ENCODE results near the gene IFT27. TPM values are rescaled to one million over a fixed set of nuclear protein-coding genes. Genes with fewer than 3 reads are reported as not detected.

IFT27 gene
- total and polyA plus RNA-seq, 7 experiments from 2014 or later, result 10.1 to 40.9 (median 22.5) TPM

DNA sequence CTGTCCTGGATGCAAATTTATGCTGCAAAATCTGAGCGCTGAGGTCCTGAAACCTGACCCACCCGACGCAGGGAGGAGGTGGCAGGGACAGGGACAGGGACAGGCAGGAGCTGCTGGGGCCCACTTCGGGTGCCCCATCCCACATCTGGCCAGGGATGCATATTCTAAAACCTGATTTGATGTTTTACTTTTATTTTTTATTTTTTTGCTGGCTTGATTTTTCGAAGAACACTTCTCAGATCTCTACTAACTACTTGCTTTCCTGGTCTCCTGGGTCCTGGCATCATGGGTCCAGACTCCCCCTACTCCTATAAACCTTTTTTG is 41.6 kb upstream of the IFT27 start:
- Mint-ChIP-seq H3K4me1 (peaks cover 2 to 15% (median 6%) of the 10 kb centered on the region in 7 donors), H3K27ac (no peak overlapping the region), H3K4me3 (peak overlapping the region in 9 of 10 donors; percentile 25 to 79 (median 46)), H3K36me3 (no peaks in the 10 kb centered on the region), H3K9me3 (peaks cover 0 to 2% (median 0%) of the 10 kb centered on the region in 11 donors), H3K27me3 (peaks cover 55 to 85% (median 57%) of the 10 kb centered on the region in 5 donors)
- CTCF ChIA-PET, result no interaction called here
- no peaks in the 10 kb centered on the region for H3K9me3 ChIP-seq (ENCODE audit: control insufficient read depth in 2 of 3, low read length in 3 of 3)
- intact Hi-C loops (cut with micrococcal nuclease), result no loop called here
- H3K27ac ChIP-seq (ENCODE audit: low read depth, low read length), result no peak overlapping the region
- peaks cover 0 to 5% of the 10 kb centered on the region in 2 donors for H3K4me1 ChIP-seq (ENCODE audit: control insufficient read depth in 2 of 2, insufficient read depth in 2 of 2, low read length in 2 of 2)
- H3K36me3 ChIP-seq (ENCODE audit: control insufficient read depth in 2 of 3, insufficient read depth in 3 of 3, low read length in 3 of 3), result no peaks in the 10 kb centered on the region
- H3K4me3 ChIP-seq (ENCODE audit: low read length), result no peak overlapping the region
- POLR2A ChIA-PET, result no interaction called here
- ATAC-seq, result no peak
- H3K27me3 ChIP-seq (ENCODE audit: control insufficient read depth in 2 of 2, insufficient read depth in 2 of 2, low read length in 2 of 2), result peaks cover 4 to 15% of the 10 kb centered on the region in 2 donors
- no peak for DNase-seq

DNA sequence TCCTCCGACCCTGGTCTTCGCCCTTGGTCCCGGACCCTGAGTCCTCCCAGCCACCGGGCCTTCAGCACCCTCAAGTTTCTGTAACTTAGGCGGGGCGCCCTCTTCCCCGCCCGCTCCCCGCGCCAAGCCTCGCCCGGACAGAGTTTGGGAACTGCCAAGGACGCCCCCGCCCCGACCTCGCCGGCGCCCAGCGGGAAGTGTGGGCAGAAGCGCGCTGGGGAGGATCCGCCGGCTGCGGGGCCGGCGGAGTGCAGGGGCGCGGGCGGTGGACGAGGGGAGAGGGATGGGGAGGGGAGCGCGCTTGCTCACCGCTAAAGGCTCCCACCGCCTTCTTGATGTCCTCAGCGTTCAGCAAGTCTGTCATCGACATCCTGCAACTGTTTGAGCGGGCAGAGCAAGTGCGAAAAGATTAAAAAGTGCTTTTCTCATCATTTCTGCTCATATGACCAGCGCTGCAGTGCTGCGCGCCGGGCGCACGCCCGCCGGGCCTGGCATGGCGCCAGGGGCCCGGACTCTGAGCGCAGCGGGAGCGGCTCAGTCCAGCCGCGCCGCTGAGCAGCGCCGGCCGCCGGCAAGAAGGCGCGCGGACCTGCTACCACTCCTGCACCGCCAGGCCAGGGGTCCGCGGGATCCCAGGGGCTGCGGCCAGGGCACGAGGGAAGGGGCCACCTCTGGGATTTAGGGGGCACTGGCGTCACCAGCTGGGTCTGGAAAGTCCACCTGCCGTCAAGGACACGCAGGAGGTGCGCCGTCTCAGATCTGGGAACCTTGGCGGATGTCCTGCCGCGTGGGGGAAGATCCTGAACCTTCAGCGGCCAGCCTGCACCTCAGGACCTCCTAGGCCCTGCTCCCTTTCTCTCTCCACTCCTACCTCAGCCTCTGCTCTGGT is 41.0 kb upstream of the IFT27 start, which contains the start of gene PVALB:
Gene PVALB (minus strand): TSS at position 400 of the 889 bp plus-strand sequence. CDS start 30 bp downstream, at position 370.
- Mint-ChIP-seq H3K4me3 (peak within 1 kb of the TSS in 9 of 10 donors; percentile 25 to 79 (median 47)), H3K27ac (no peak within 1 kb of the TSS), H3K27me3 (peaks cover 55 to 86% (median 57%) of the 10 kb centered on the region in 5 donors), H3K4me1 (peaks cover 2 to 15% (median 6%) of the 10 kb centered on the region in 7 donors), H3K36me3 (no peaks in the 10 kb centered on the region), H3K9me3 (peaks cover 0 to 2% (median 0%) of the 10 kb centered on the region in 11 donors)
- intact Hi-C loops (cut with micrococcal nuclease), result no loop called here
- ChIA-PET POLR2A (no interaction called here), CTCF (no interaction called here)
- peaks cover 0 to 5% of the 10 kb centered on the region in 2 donors for H3K4me1 ChIP-seq (ENCODE audit: control insufficient read depth in 2 of 2, insufficient read depth in 2 of 2, low read length in 2 of 2)
- ATAC-seq (peak; percentile 45), DNase-seq (peak in 3 of 9 donors; percentile 7 to 30 (median 10))
- H3K27me3 ChIP-seq (ENCODE audit: control insufficient read depth in 2 of 2, insufficient read depth in 2 of 2, low read length in 2 of 2), result peaks cover 4 to 15% of the 10 kb centered on the region in 2 donors
- H3K36me3 ChIP-seq (ENCODE audit: control insufficient read depth in 2 of 3, insufficient read depth in 3 of 3, low read length in 3 of 3), result no peaks in the 10 kb centered on the region
- no peak within 1 kb of the TSS for H3K27ac ChIP-seq (ENCODE audit: low read depth, low read length)
- H3K4me3 ChIP-seq (ENCODE audit: low read length), result no peak within 1 kb of the TSS
- H3K9me3 ChIP-seq (ENCODE audit: control insufficient read depth in 2 of 3, low read length in 3 of 3), result no peaks in the 10 kb centered on the region

DNA sequence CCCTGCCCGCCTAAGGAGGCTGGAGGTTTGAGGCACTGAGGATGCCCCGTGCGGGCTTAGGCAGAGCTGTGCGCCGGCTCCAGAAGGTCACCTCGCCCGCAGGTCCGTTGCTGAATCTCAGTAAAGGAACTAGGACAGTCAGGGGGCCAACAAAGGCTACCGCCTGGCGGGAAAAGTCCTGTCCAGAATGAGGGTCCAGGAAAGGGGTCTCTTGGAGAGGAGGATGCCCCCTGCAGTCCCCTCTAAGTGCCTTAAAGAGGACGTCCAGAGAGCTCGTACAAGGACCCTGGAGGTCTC is 40.4 kb upstream of the IFT27 start:
- Mint-ChIP-seq H3K4me1 (peaks cover 2 to 15% (median 6%) of the 10 kb centered on the region in 7 donors), H3K27ac (no peak overlapping the region), H3K36me3 (no peaks in the 10 kb centered on the region), H3K27me3 (peaks cover 55 to 82% (median 57%) of the 10 kb centered on the region in 5 donors), H3K4me3 (peak overlapping the region in 4 of 10 donors; percentile 18 to 79 (median 30)), H3K9me3 (peaks cover 0 to 2% (median 0%) of the 10 kb centered on the region in 11 donors)
- ChIA-PET POLR2A (no interaction called here), CTCF (no interaction called here)
- Histone ChIP-seq H3K27me3 (ENCODE audit: control insufficient read depth in 2 of 2, insufficient read depth in 2 of 2, low read length in 2 of 2) (peaks cover 4 to 15% of the 10 kb centered on the region in 2 donors), H3K27ac (ENCODE audit: low read depth, low read length) (no peak overlapping the region), H3K9me3 (ENCODE audit: control insufficient read depth in 2 of 3, low read length in 3 of 3) (no peaks in the 10 kb centered on the region), H3K36me3 (ENCODE audit: control insufficient read depth in 2 of 3, insufficient read depth in 3 of 3, low read length in 3 of 3) (no peaks in the 10 kb centered on the region), H3K4me1 (ENCODE audit: control insufficient read depth in 2 of 2, insufficient read depth in 2 of 2, low read length in 2 of 2) (peaks cover 0 to 5% of the 10 kb centered on the region in 2 donors), H3K4me3 (ENCODE audit: low read length) (no peak overlapping the region)
- DNase-seq, result no peak
- intact Hi-C loops (cut with micrococcal nuclease), result no loop called here
- ATAC-seq, result no peak

DNA sequence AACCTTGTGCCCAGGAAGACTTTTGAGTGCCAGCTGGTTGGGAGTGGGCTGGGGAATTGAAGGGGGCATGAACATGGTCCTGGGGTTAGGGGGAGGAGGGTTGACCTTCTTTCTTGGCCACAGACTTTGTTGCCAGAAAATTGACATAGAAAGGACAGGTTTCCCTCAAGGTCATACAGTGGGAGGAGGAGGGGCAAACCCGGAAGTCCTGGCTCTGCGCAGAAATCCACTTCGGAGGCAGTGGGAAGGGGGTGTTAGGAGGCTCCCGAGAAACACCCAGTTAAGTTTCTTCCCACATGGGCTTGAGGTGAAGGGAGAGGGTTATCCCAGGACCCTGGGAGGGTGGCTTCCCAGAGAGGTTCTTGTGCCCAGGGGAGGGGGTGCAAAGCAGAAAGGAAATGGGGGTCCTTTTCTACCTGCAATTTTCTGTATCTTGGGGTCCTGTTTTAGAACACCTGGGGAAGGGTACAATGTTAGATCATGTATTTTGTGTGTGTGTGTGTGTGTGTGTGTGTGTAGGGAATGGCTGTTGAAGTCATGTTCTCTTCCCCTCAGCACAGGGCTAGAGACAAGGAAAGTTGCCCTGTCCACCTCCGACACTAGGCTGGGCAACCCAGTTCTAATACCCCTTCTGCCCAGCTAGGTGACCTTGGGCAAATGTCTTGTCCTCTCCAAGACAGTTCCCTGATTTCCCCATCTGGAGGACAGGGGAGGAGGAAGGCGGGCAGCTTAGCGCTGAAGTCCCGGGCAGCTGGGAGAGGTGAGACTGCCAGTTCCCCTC is 39.8 kb upstream of the IFT27 start:
- intact Hi-C loops (cut with micrococcal nuclease), result no loop called here
- H3K27me3 ChIP-seq (ENCODE audit: control insufficient read depth in 2 of 2, insufficient read depth in 2 of 2, low read length in 2 of 2), result peaks cover 4 to 15% of the 10 kb centered on the region in 2 donors
- no peak for ATAC-seq

DNA sequence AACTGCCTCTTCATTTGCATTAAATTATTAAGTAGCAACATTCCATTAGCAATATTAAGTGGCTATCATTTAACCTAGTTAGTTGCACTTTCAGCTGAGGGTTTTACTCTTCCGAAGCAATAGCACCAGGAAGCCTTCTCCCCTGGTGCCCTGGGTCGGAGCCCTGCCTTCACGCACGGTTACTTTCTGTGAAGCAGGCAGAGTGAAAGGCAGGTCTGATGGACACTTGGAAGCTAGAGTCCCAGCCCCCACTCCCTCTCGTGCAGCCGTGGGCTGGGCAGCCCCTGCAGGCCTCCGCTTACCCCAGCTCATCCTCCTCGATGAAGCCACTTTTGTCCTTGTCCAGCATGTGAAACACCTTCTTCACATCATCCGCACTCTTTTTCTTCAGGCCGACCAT is 38.9 kb upstream of the IFT27 start:
- H3K9me3 ChIP-seq (ENCODE audit: control insufficient read depth in 2 of 3, low read length in 3 of 3), result no peaks in the 10 kb centered on the region
- Mint-ChIP-seq H3K36me3 (no peaks in the 10 kb centered on the region), H3K4me1 (peaks cover 2 to 15% (median 6%) of the 10 kb centered on the region in 7 donors), H3K9me3 (peaks cover 0 to 2% (median 0%) of the 10 kb centered on the region in 11 donors), H3K4me3 (no peak overlapping the region), H3K27me3 (peaks cover 45 to 67% (median 51%) of the 10 kb centered on the region in 5 donors), H3K27ac (no peak overlapping the region)
- DNase-seq (no peak), ATAC-seq (no peak)
- no peak overlapping the region for H3K4me3 ChIP-seq (ENCODE audit: low read length)
- no peaks in the 10 kb centered on the region for H3K36me3 ChIP-seq (ENCODE audit: control insufficient read depth in 2 of 3, insufficient read depth in 3 of 3, low read length in 3 of 3)
- ChIA-PET CTCF (no interaction called here), POLR2A (no interaction called here)
- H3K4me1 ChIP-seq (ENCODE audit: control insufficient read depth in 2 of 2, insufficient read depth in 2 of 2, low read length in 2 of 2), result peaks cover 0 to 5% of the 10 kb centered on the region in 2 donors
- peaks cover 4 to 15% of the 10 kb centered on the region in 2 donors for H3K27me3 ChIP-seq (ENCODE audit: control insufficient read depth in 2 of 2, insufficient read depth in 2 of 2, low read length in 2 of 2)
- H3K27ac ChIP-seq (ENCODE audit: low read depth, low read length), result no peak overlapping the region
- intact Hi-C loops (cut with micrococcal nuclease), result no loop called here

More for the DNA sequence above, 39.8 kb upstream of the IFT27 start:
- Mint-ChIP-seq H3K27me3 (peaks cover 53 to 77% (median 55%) of the 10 kb centered on the region in 5 donors), H3K4me3 (peak overlapping the region in 6 of 10 donors; percentile 14 to 79 (median 41)), H3K9me3 (peaks cover 0 to 2% (median 0%) of the 10 kb centered on the region in 11 donors), H3K27ac (no peak overlapping the region), H3K36me3 (no peaks in the 10 kb centered on the region), H3K4me1 (peaks cover 2 to 15% (median 6%) of the 10 kb centered on the region in 7 donors)
- Histone ChIP-seq H3K9me3 (ENCODE audit: control insufficient read depth in 2 of 3, low read length in 3 of 3) (no peaks in the 10 kb centered on the region), H3K27ac (ENCODE audit: low read depth, low read length) (no peak overlapping the region), H3K4me3 (ENCODE audit: low read length) (no peak overlapping the region), H3K36me3 (ENCODE audit: control insufficient read depth in 2 of 3, insufficient read depth in 3 of 3, low read length in 3 of 3) (no peaks in the 10 kb centered on the region), H3K4me1 (ENCODE audit: control insufficient read depth in 2 of 2, insufficient read depth in 2 of 2, low read length in 2 of 2) (peaks cover 0 to 5% of the 10 kb centered on the region in 2 donors)
- CTCF ChIA-PET, result no interaction called here
- no peak for DNase-seq
- POLR2A ChIA-PET, result no interaction called here

DNA sequence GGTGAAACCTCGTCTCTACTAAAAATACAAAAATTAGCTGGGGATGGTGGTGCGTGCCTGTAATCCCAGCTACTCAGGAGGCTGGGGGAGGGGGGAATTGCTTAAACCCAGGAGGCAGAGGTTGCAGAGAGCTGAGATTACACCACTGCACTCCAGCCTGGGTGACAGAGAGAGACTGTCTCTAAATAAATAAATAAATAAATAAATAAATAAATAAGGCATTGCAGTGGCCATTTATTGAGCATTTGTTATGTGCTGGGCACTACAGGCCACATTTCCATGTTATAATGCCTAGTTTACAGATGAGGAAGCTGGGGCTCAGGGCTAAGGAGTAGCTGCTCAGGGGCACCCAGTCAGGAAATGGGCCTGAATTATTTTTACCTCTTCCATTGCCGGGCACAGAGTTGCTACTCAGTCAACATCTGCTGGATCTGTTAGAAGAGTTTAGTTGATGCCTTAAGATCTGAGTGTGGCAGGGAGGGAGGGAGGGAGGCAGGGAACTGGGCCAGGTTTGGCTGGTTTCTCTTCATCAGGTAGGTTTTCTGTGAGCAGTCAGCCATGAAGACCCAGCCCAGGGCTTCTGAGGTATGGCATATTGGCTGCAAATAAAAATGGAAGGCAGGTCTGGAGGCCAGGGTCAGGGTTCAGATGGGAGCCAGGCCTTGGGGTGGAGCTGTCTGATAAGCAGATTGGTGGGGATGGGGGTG is 35.3 kb upstream of the IFT27 start:
- DNase-seq (no peak), ATAC-seq (no peak)
- Histone ChIP-seq H3K27ac (ENCODE audit: low read depth, low read length) (no peak overlapping the region), H3K9me3 (ENCODE audit: control insufficient read depth in 2 of 3, low read length in 3 of 3) (no peaks in the 10 kb centered on the region), H3K27me3 (ENCODE audit: control insufficient read depth in 2 of 2, insufficient read depth in 2 of 2, low read length in 2 of 2) (peaks cover 3 to 4% of the 10 kb centered on the region in 2 donors), H3K4me1 (ENCODE audit: control insufficient read depth in 2 of 2, insufficient read depth in 2 of 2, low read length in 2 of 2) (peaks cover 0 to 22% of the 10 kb centered on the region in 2 donors), H3K4me3 (ENCODE audit: low read length) (no peak overlapping the region), H3K36me3 (ENCODE audit: control insufficient read depth in 2 of 3, insufficient read depth in 3 of 3, low read length in 3 of 3) (no peaks in the 10 kb centered on the region)
- CTCF ChIA-PET, result no interaction called here
- POLR2A ChIA-PET, result no interaction called here
- Mint-ChIP-seq H3K36me3 (no peaks in the 10 kb centered on the region), H3K9me3 (no peaks in the 10 kb centered on the region), H3K27ac (no peak overlapping the region), H3K4me1 (peaks cover 17 to 30% (median 26%) of the 10 kb centered on the region in 7 donors), H3K27me3 (peaks cover 18 to 36% (median 28%) of the 10 kb centered on the region in 5 donors), H3K4me3 (no peak overlapping the region)
- intact Hi-C loops (cut with micrococcal nuclease), result no loop called here

Data from naive thymus-derived CD4-positive, alpha-beta T cell (primary cell).